Natural killer cell (primary cell): ENCODE results near the gene CMIP. TPM values are rescaled to one million over a fixed set of nuclear protein-coding genes. Genes with fewer than 3 reads are reported as not detected.

Experiments used
- ATAC-seq, 3 donors: fragments of 150-1000 bp in 2 of 3; fragments of 200-7000 bp in 1 of 3; cut with Tn5 transposase; 1 replicate in 1 of 3; 2 replicates in 2 of 3; pipeline ENCODE4 v1.10.0; 2021; ENCODE audit warnings: mild to moderate bottlenecking in 2 of 3, moderate library complexity in 2 of 3
- DNase-seq, 2 donors: peaks; one replicate each; pipeline versions ENCODE4 v3.0.0 to v3.0.0-alpha.2; 2013 to 2021; ENCODE audit warnings: mixed read lengths in 1 of 2
- H3K27ac ChIP-seq: one replicate; pipeline ENCODE4 v1.5.1; 2013; ENCODE audit warnings: mild to moderate bottlenecking, low read length
- H3K27me3 ChIP-seq: one replicate; pipeline ENCODE4 v1.6.1; 2013; ENCODE audit warnings: low read length; ENCODE audit not compliant: control insufficient read depth, insufficient read depth
- H3K36me3 ChIP-seq: one replicate; pipeline ENCODE4 v1.6.1; 2013; ENCODE audit warnings: low read length; ENCODE audit not compliant: control insufficient read depth, insufficient read depth
- H3K4me1 ChIP-seq: one replicate; pipeline ENCODE4 v1.6.1; 2013; ENCODE audit warnings: low read length; ENCODE audit not compliant: control insufficient read depth, insufficient read depth
- H3K4me3 ChIP-seq: one replicate; pipeline ENCODE4 v1.5.1; 2013; ENCODE audit warnings: low read length
- H3K9me3 ChIP-seq: one replicate; pipeline ENCODE4 v1.6.1; 2013; ENCODE audit warnings: low read length; ENCODE audit not compliant: control insufficient read depth, insufficient read depth
- H3K27ac Mint-ChIP-seq, 2 donors: one replicate each; pipeline ENCODE4 v1.8.0; 2022; ENCODE audit warnings: mild to moderate bottlenecking in 2 of 2, mixed read lengths in 2 of 2, moderate library complexity in 1 of 2
- H3K27me3 Mint-ChIP-seq, 2 donors: one replicate each; pipeline ENCODE4 v1.8.0; 2022; ENCODE audit warnings: low read depth in 2 of 2, mixed read lengths in 2 of 2
- H3K36me3 Mint-ChIP-seq: one replicate; pipeline ENCODE4 v1.8.0; 2022; ENCODE audit warnings: mixed read lengths
- H3K4me1 Mint-ChIP-seq, 2 donors: one replicate each; pipeline ENCODE4 v1.8.0; 2022; ENCODE audit warnings: mixed read lengths in 2 of 2
- H3K4me3 Mint-ChIP-seq: one replicate; pipeline ENCODE4 v1.8.0; 2022; ENCODE audit warnings: mild to moderate bottlenecking, moderate library complexity, mixed read lengths
- H3K9me3 Mint-ChIP-seq, 2 donors: one replicate each; pipeline ENCODE4 v1.8.0; 2022; ENCODE audit warnings: mixed read lengths in 2 of 2
- WGBS: methylation state at CpG from one replicate; pipeline ENCODE4 v1.1.7; 2013; ENCODE audit warnings: missing lambda C conversion rate; ENCODE audit not compliant: insufficient coverage; 5-methylcytosine and 5-hydroxymethylcytosine counted together
- intact Hi-C: fragments of 100-400 bp; cut with micrococcal nuclease; formaldehyde crosslinking; loops from one replicate; pipeline ENCODE4 v1.14.2; 2022
- total RNA-seq, 4 donors: library from RNA; stranded (reverse); fragments of 120-200 nt in 1 of 4; gene quantifications; one replicate each; pipeline versions ENCODE4 v1.2.3 to v1.2.4, GENCODE V29; 2013 to 2022
- TF ChIP-seq, protein P1 (sequence below): fragments of 200-600 bp; IDR thresholded peaks from one replicate; pipeline ENCODE4 v1.8.0; 2022; ENCODE audit warnings: antibody characterized with exemption

Gene CMIP
- total RNA-seq, 3 donors from 2014 or later (not counting 1 experiment from before 2014, with no cell fraction given) = 88.2 to 115 (median 91.5) TPM

DNA sequence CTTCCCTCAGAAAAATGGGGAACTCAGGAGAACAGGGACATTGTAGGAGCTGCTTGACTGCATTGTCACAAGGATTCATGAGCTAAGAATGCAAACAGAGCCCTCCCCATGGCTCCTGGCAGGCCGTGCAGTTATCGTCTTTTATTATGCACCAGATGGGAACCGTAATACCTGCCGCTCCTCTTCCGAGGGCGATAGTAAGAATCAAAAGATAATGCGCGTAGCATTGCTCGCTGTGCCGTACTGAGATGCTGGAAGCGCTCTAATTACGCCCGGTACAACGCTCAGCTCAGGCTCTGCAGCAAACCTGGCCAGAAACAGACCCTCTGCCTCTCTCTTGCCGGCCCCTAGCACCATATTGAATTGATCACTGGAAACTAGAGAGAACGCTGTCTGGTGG lies 247.4 kb downstream of the CMIP start:
- Histone ChIP-seq H3K4me1 (peaks cover 6% of the 10 kb centered on the region), H3K27me3 (no peaks in the 10 kb centered on the region), H3K36me3 (peaks cover 52% of the 10 kb centered on the region), H3K9me3 (no peaks in the 10 kb centered on the region), H3K4me3 (no peak overlapping the region), H3K27ac (no peak overlapping the region)
- TF ChIP-seq, protein P1, sequence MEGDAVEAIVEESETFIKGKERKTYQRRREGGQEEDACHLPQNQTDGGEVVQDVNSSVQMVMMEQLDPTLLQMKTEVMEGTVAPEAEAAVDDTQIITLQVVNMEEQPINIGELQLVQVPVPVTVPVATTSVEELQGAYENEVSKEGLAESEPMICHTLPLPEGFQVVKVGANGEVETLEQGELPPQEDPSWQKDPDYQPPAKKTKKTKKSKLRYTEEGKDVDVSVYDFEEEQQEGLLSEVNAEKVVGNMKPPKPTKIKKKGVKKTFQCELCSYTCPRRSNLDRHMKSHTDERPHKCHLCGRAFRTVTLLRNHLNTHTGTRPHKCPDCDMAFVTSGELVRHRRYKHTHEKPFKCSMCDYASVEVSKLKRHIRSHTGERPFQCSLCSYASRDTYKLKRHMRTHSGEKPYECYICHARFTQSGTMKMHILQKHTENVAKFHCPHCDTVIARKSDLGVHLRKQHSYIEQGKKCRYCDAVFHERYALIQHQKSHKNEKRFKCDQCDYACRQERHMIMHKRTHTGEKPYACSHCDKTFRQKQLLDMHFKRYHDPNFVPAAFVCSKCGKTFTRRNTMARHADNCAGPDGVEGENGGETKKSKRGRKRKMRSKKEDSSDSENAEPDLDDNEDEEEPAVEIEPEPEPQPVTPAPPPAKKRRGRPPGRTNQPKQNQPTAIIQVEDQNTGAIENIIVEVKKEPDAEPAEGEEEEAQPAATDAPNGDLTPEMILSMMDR = no peak
- H3K27ac Mint-ChIP-seq = no peak overlapping the region
- over 99% methylated on average over 16 of the region's 16 CpGs for WGBS
- no peak overlapping the region for H3K4me3 Mint-ChIP-seq
- H3K9me3 Mint-ChIP-seq = no peaks in the 10 kb centered on the region
- intact Hi-C loops = no loop called here
- ATAC-seq = no peak
- no peaks in the 10 kb centered on the region for H3K27me3 Mint-ChIP-seq
- no peaks in the 10 kb centered on the region for H3K36me3 Mint-ChIP-seq
- DNase-seq = no peak
- peaks cover 0 to 7% of the 10 kb centered on the region in 2 donors for H3K4me1 Mint-ChIP-seq

DNA sequence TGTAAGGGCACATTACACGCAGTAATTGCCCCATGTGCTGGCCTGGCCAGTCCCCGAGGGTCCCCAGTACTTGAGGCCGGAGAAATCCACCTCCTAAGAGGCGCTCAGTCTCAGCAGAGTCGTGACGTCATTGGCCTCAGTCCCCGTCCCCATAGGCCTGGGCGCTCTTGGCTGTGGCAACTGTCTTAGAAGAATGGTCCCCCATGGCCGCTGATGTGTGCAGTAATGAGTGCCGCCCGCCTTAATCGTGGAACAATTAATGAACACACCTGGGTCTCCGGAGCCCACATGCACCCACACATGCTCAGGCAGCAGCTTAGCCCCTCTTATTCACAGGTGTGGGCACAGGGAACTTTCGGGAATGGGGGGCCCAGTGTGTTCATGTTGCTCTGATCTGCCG lies 248.0 kb downstream of the CMIP start:
- H3K27me3 Mint-ChIP-seq = no peaks in the 10 kb centered on the region
- TF ChIP-seq, protein P1 = no peak

GRCh38 chr16:81693041-81693743 lies 248.6 kb downstream of the CMIP start:
- Mint-ChIP-seq H3K27me3 (no peaks in the 10 kb centered on the region), H3K4me1 (peaks cover 0 to 7% of the 10 kb centered on the region in 2 donors), H3K4me3 (no peak overlapping the region), H3K36me3 (no peaks in the 10 kb centered on the region), H3K9me3 (no peaks in the 10 kb centered on the region), H3K27ac (no peak overlapping the region)
- peaks cover 63% of the 10 kb centered on the region for H3K36me3 ChIP-seq
- no peak overlapping the region for H3K4me3 ChIP-seq
- no peaks in the 10 kb centered on the region for H3K4me1 ChIP-seq
- no peaks in the 10 kb centered on the region for H3K9me3 ChIP-seq
- ATAC-seq = no peak
- WGBS = 98% methylated on average over 28 of the region's 28 CpGs
- H3K27ac ChIP-seq = no peak overlapping the region
- no peaks in the 10 kb centered on the region for H3K27me3 ChIP-seq
- TF ChIP-seq, protein P1 = no peak
- DNase-seq = no peak
- intact Hi-C loops = no loop called here

More for the DNA sequence above, 248.0 kb downstream of the CMIP start:
- H3K4me3 ChIP-seq = no peak overlapping the region
- Mint-ChIP-seq H3K4me3 (no peak overlapping the region), H3K27ac (no peak overlapping the region), H3K9me3 (no peaks in the 10 kb centered on the region), H3K36me3 (no peaks in the 10 kb centered on the region), H3K4me1 (peaks cover 0 to 7% of the 10 kb centered on the region in 2 donors)
- DNase-seq (no peak), ATAC-seq (no peak)
- peaks cover 5% of the 10 kb centered on the region for H3K4me1 ChIP-seq
- H3K36me3 ChIP-seq = peaks cover 57% of the 10 kb centered on the region
- WGBS = 97% methylated on average over 15 of the region's 15 CpGs
- intact Hi-C loops = no loop called here
- H3K27me3 ChIP-seq = no peaks in the 10 kb centered on the region
- H3K9me3 ChIP-seq = no peaks in the 10 kb centered on the region
- H3K27ac ChIP-seq = no peak overlapping the region
